ENCODE results near the gene HLX.

DNA sequence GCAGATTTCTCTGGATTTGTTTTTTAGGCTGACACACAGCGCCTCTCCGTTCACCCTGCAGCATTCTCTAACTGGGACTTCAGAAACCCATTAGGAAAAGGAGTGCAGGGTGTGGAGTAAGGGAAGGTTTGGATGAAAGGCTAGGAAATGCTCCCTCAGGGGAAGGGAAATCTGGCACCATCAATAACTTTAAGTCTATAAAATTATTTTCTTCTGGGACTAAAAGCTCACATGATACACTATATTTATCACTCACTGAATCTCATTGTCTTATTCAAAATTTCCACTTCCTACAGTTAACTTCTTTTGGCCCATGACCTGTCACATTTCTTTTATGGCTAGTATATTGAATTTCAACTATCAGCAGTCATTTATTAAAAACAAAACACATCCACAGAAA lies 45.8 kb upstream of the HLX start:
- TF ChIP-seq EZH2phosphoT487 (IDR thresholded peaks at IDR 0.05) (no peak), EZH2 (IDR thresholded peaks at IDR 0.05) (no peak)
- TF ChIP-seq, protein P1, sequence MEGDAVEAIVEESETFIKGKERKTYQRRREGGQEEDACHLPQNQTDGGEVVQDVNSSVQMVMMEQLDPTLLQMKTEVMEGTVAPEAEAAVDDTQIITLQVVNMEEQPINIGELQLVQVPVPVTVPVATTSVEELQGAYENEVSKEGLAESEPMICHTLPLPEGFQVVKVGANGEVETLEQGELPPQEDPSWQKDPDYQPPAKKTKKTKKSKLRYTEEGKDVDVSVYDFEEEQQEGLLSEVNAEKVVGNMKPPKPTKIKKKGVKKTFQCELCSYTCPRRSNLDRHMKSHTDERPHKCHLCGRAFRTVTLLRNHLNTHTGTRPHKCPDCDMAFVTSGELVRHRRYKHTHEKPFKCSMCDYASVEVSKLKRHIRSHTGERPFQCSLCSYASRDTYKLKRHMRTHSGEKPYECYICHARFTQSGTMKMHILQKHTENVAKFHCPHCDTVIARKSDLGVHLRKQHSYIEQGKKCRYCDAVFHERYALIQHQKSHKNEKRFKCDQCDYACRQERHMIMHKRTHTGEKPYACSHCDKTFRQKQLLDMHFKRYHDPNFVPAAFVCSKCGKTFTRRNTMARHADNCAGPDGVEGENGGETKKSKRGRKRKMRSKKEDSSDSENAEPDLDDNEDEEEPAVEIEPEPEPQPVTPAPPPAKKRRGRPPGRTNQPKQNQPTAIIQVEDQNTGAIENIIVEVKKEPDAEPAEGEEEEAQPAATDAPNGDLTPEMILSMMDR (IDR thresholded peaks at IDR 0.05), result no peak

Measured in neural progenitor cell (in vitro differentiated cells).